Neural cell (in vitro differentiated cells): ENCODE data around the gene MLX. TPM values are rescaled to one million over a fixed set of nuclear protein-coding genes. Genes with fewer than 3 reads are reported as not detected.

Experiments
- H2AFZ ChIP-seq: fragments of 200-600, 300-800 bp; sonication (generic), shearing (Covaris generic); 2 replicates; pipeline ENCODE4 v1.6.0; 2014; ENCODE audit warnings: low read depth, mild to moderate bottlenecking, antibody characterized with exemption, low read length, moderate library complexity
- H3F3A ChIP-seq: fragments of 200-600 bp; shearing (Covaris generic); 2 replicates; pipeline ENCODE4 v1.6.1; 2016; ENCODE audit warnings: mild to moderate bottlenecking, moderate library complexity, mixed read lengths, antibody characterized with exemption, low read length; ENCODE audit not compliant: insufficient read depth, poor library complexity, severe bottlenecking
- H3K27ac ChIP-seq: fragments of 200-600, 300-800 bp; sonication (generic), shearing (Covaris generic); 2 replicates; pipeline ENCODE4 v1.5.1; 2014; ENCODE audit warnings: mild to moderate bottlenecking, low read length, moderate library complexity
- H3K27me3 ChIP-seq: fragments of 300-800, 200-600 bp; sonication (generic), shearing (Covaris generic); 2 replicates; pipeline ENCODE4 v1.6.0; 2014; ENCODE audit warnings: mild to moderate bottlenecking, low read depth, low read length, moderate library complexity; ENCODE audit not compliant: insufficient read depth
- H3K36me3 ChIP-seq: fragments of 300-800, 200-600 bp; sonication (generic), shearing (Covaris generic); 2 replicates; pipeline ENCODE4 v1.5.1; 2014; ENCODE audit warnings: mild to moderate bottlenecking, antibody characterized with exemption, low read length, moderate library complexity; ENCODE audit not compliant: insufficient read depth
- H3K4me2 ChIP-seq: fragments of 300-800, 200-600 bp; sonication (generic), shearing (Covaris generic); 2 replicates; pipeline ENCODE4 v1.6.0; 2014; ENCODE audit warnings: mild to moderate bottlenecking, low read length
- H3K4me3 ChIP-seq: fragments of 300-800, 200-600 bp; sonication (generic), shearing (Covaris generic); 2 replicates; pipeline ENCODE4 v1.5.1; 2014; ENCODE audit warnings: mild to moderate bottlenecking, low read length, moderate library complexity
- H3K79me2 ChIP-seq: fragments of 200-600 bp; shearing (Covaris generic); replicated peaks from 2 replicates; pipeline ENCODE4 v1.6.0; 2014; ENCODE audit warnings: mild to moderate bottlenecking, low read length, moderate library complexity; ENCODE audit not compliant: insufficient read depth
- H3K9ac ChIP-seq: fragments of 300-800, 200-600 bp; sonication (generic), shearing (Covaris generic); 2 replicates; pipeline ENCODE4 v1.6.1; 2016; ENCODE audit warnings: mild to moderate bottlenecking, low read length, mixed read lengths
- H3K9me2 ChIP-seq: fragments of 200-600 bp; shearing (Covaris generic); 2 replicates; pipeline ENCODE4 v1.6.1; 2016; ENCODE audit warnings: mild to moderate bottlenecking, low read length, mixed read lengths; ENCODE audit not compliant: insufficient read depth
- H3K9me3 ChIP-seq: fragments of 200-600, 300-800 bp; sonication (generic), shearing (Covaris generic); 2 replicates; pipeline ENCODE4 v1.6.1; 2016; ENCODE audit warnings: mild to moderate bottlenecking, mixed run types, low read length, moderate library complexity, mixed read lengths
- H4K20me1 ChIP-seq: fragments of 200-600 bp; shearing (Covaris generic); 2 replicates; pipeline ENCODE4 v1.6.1; 2016; ENCODE audit warnings: mild to moderate bottlenecking, mixed run types; ENCODE audit not compliant: insufficient read depth
- EP300 ChIP-seq: fragments of 450-650 bp; conservative IDR thresholded peaks from 2 replicates; pipeline ENCODE4 v1.6.1; 2014; ENCODE audit warnings: antibody characterized with exemption, mild to moderate bottlenecking, moderate library complexity; ENCODE audit not compliant: poor library complexity, severe bottlenecking
- EZH2 ChIP-seq: fragments of 200-600, 300-800 bp; shearing (Covaris generic), sonication (generic); IDR thresholded peaks from 2 replicates; pipeline ENCODE4 v1.6.1; 2014; ENCODE audit warnings: antibody characterized with exemption, low read length, borderline replicate concordance, mild to moderate bottlenecking; ENCODE audit not compliant: insufficient read depth, poor library complexity, severe bottlenecking
- MXI1 ChIP-seq: fragments of 450-650 bp; conservative IDR thresholded peaks from 2 replicates; pipeline ENCODE4 v1.6.1; 2014; ENCODE audit warnings: antibody characterized with exemption, mild to moderate bottlenecking; ENCODE audit not compliant: poor library complexity, severe bottlenecking
- POLR2AphosphoS5 ChIP-seq: IDR thresholded peaks from 2 replicates; pipeline ENCODE4 v1.6.1; 2012
- RAD21 ChIP-seq: fragments of 450-650 bp; conservative IDR thresholded peaks from 2 replicates; pipeline ENCODE4 v1.6.1; 2014; ENCODE audit warnings: antibody characterized with exemption, mild to moderate bottlenecking, moderate library complexity
- SMC3 ChIP-seq: fragments of 450-650 bp; conservative IDR thresholded peaks from 2 replicates; pipeline ENCODE4 v1.6.1; 2014; ENCODE audit warnings: antibody characterized with exemption, mild to moderate bottlenecking, moderate library complexity; ENCODE audit not compliant: poor library complexity
- TAF1 ChIP-seq: IDR thresholded peaks from 2 replicates; pipeline ENCODE4 v1.6.1; 2012; ENCODE audit warnings: low read depth
- polyA plus RNA-seq: library from polyadenylated mRNA; depleted of rRNA; stranded (reverse); fragments of >200 nt; gene quantifications from 2 replicates; pipeline ENCODE4 v1.2.3, GENCODE V29; 2014
- TF ChIP-seq, protein P1 (sequence below): IDR thresholded peaks from 2 replicates; pipeline ENCODE4 v1.6.1; 2012; ENCODE audit warnings: borderline replicate concordance
- TF ChIP-seq, protein P2 (sequence below): fragments of 450-650 bp; IDR thresholded peaks from 2 replicates; pipeline ENCODE4 v1.5.1; 2014; ENCODE audit warnings: antibody characterized with exemption, mild to moderate bottlenecking, moderate library complexity; ENCODE audit not compliant: poor library complexity, severe bottlenecking

The MLX gene
- polyA plus RNA-seq, 1 donor from 2014 or later: 47.2 TPM

DNA sequence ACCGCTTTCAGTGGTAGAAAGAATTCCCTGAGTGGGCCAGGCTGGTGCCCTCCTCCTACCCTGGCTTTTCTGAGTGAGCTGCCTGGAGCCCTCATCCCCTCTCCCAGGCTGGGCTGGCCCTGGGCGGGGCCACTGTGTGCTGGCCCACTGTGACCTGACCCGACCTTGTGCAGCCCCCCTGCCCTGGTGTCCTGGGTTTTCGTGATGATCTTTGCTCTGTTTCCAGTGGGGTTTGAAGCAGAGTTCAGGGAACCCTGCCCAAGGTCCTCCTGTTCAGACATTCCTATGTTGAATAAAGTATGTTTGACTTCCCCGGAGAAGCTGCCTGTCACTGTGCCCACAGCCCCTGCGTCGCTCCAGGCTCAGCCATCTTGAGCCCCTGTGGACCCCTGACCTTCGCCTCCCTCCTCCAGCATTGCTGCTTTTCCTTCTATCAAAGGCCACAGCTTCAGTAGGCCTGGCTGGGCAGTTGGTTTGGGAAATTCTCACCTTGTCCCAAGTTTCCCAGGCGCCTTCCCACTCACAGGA, 44.6 kb upstream of the MLX start:
- Histone ChIP-seq H3K27me3 (no peaks in the 10 kb centered on the region), H3K4me3 (no peak overlapping the region), H4K20me1 (no peaks in the 10 kb centered on the region), H3K36me3 (no peaks in the 10 kb centered on the region), H2AFZ (no peak overlapping the region), H3K9me3 (no peaks in the 10 kb centered on the region), H3K9ac (no peak overlapping the region), H3K79me2 (no peaks in the 10 kb centered on the region), H3K27ac (no peak overlapping the region), H3F3A (no peaks in the 10 kb centered on the region), H3K4me2 (no peak overlapping the region), H3K9me2 (no peaks in the 10 kb centered on the region)
- TF ChIP-seq TAF1 (no peak), RAD21 (no peak), SMC3 (no peak)

DNA sequence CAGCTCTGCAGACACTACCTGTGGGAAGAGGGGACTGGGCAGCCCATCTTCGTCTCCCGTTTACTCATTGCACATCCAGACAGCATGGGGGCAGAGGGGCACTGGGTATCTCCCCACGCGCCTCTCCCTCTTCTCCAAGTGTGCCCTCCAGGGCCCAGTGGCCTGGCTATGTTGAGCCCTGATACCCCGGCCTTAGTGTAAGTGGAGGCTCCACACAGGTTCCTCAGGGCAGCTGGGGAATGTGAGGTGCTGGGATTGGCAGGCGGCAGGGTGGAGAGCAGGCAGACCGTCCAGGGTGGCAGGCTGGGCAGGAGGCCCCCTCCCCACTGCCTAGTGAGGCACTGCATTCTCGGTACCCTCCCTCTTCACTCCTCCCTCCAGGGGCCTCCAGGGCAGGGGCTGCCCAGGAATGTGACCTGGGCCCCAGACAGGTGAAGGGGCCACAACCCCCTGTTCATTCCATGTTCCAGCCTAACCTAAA, 44.1 kb upstream of the MLX start:
- Histone ChIP-seq H3K4me2 (no peak overlapping the region), H3K27me3 (no peaks in the 10 kb centered on the region), H3K27ac (no peak overlapping the region), H2AFZ (no peak overlapping the region), H3K36me3 (no peaks in the 10 kb centered on the region), H4K20me1 (no peaks in the 10 kb centered on the region), H3K9me3 (no peaks in the 10 kb centered on the region), H3K9ac (no peak overlapping the region), H3K79me2 (no peaks in the 10 kb centered on the region), H3F3A (no peaks in the 10 kb centered on the region), H3K4me3 (no peak overlapping the region), H3K9me2 (no peaks in the 10 kb centered on the region)
- TF ChIP-seq EZH2 (no peak), MXI1 (no peak), TAF1 (no peak), SMC3 (no peak), EP300 (no peak), POLR2AphosphoS5 (no peak), RAD21 (no peak)
- TF ChIP-seq, protein P1, sequence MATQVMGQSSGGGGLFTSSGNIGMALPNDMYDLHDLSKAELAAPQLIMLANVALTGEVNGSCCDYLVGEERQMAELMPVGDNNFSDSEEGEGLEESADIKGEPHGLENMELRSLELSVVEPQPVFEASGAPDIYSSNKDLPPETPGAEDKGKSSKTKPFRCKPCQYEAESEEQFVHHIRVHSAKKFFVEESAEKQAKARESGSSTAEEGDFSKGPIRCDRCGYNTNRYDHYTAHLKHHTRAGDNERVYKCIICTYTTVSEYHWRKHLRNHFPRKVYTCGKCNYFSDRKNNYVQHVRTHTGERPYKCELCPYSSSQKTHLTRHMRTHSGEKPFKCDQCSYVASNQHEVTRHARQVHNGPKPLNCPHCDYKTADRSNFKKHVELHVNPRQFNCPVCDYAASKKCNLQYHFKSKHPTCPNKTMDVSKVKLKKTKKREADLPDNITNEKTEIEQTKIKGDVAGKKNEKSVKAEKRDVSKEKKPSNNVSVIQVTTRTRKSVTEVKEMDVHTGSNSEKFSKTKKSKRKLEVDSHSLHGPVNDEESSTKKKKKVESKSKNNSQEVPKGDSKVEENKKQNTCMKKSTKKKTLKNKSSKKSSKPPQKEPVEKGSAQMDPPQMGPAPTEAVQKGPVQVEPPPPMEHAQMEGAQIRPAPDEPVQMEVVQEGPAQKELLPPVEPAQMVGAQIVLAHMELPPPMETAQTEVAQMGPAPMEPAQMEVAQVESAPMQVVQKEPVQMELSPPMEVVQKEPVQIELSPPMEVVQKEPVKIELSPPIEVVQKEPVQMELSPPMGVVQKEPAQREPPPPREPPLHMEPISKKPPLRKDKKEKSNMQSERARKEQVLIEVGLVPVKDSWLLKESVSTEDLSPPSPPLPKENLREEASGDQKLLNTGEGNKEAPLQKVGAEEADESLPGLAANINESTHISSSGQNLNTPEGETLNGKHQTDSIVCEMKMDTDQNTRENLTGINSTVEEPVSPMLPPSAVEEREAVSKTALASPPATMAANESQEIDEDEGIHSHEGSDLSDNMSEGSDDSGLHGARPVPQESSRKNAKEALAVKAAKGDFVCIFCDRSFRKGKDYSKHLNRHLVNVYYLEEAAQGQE: no peak
- TF ChIP-seq, protein P2, sequence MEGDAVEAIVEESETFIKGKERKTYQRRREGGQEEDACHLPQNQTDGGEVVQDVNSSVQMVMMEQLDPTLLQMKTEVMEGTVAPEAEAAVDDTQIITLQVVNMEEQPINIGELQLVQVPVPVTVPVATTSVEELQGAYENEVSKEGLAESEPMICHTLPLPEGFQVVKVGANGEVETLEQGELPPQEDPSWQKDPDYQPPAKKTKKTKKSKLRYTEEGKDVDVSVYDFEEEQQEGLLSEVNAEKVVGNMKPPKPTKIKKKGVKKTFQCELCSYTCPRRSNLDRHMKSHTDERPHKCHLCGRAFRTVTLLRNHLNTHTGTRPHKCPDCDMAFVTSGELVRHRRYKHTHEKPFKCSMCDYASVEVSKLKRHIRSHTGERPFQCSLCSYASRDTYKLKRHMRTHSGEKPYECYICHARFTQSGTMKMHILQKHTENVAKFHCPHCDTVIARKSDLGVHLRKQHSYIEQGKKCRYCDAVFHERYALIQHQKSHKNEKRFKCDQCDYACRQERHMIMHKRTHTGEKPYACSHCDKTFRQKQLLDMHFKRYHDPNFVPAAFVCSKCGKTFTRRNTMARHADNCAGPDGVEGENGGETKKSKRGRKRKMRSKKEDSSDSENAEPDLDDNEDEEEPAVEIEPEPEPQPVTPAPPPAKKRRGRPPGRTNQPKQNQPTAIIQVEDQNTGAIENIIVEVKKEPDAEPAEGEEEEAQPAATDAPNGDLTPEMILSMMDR: no peak

DNA sequence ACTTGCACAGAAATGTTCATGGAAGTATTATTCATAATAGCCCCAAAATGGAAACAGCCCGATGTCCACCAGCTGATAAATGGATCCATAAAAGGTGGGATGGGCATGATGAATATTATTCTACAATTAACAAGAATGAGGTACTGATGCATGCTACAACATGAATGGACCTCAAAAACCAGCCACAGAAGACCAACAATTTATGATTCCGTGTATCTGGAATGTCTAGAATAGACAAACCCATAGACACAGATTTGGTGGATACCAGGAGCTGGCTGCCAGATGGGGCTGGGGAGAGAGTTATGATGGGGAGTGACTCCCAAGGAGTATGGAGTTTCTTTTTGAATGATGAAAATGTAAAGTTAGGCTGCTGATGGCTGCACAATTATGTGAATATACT, 41.7 kb upstream of the MLX start:
- no peaks in the 10 kb centered on the region for H3K36me3 ChIP-seq
- no peaks in the 10 kb centered on the region for H3K79me2 ChIP-seq
- no peak overlapping the region for H2AFZ ChIP-seq
- no peaks in the 10 kb centered on the region for H4K20me1 ChIP-seq
- H3F3A ChIP-seq: no peaks in the 10 kb centered on the region
- no peaks in the 10 kb centered on the region for H3K27me3 ChIP-seq
- H3K4me2 ChIP-seq: no peak overlapping the region
- H3K9me3 ChIP-seq: no peaks in the 10 kb centered on the region
- H3K9me2 ChIP-seq: no peaks in the 10 kb centered on the region
- TF ChIP-seq POLR2AphosphoS5 (no peak), RAD21 (no peak), TAF1 (no peak), MXI1 (no peak), EZH2 (no peak), EP300 (no peak), SMC3 (no peak)
- TF ChIP-seq, protein P1: no peak
- TF ChIP-seq, protein P2: no peak
- H3K9ac ChIP-seq: no peak overlapping the region
- no peak overlapping the region for H3K4me3 ChIP-seq
- H3K27ac ChIP-seq: no peak overlapping the region
